Measurements from ENCODE around the gene NRIP1. TPM values are rescaled to one million over a fixed set of nuclear protein-coding genes. Genes with fewer than 3 reads are reported as not detected.

NRIP1 gene
- polyA plus RNA-seq, 1 donor from 2014 or later, result 48.4 TPM

GRCh38 chr21:15090390-15090789, 25.6 kb upstream of the NRIP1 start:
- Histone ChIP-seq H3K4me3 (ENCODE audit: low read length) (no peak overlapping the region), H3K9me2 (ENCODE audit: insufficient read depth, low read length) (no peaks in the 10 kb centered on the region), H3F3A (ENCODE audit: insufficient read depth, low read length, poor library complexity, severe bottlenecking) (no peaks in the 10 kb centered on the region), H3K9ac (ENCODE audit: low read length) (no peak overlapping the region), H3K27ac (ENCODE audit: low read length) (no peak overlapping the region), H3K79me2 (replicated peaks; ENCODE audit: insufficient read depth, low read length) (no peaks in the 10 kb centered on the region), H4K20me1 (ENCODE audit: insufficient read depth) (no peaks in the 10 kb centered on the region), H3K4me2 (ENCODE audit: low read length) (no peak overlapping the region), H2AFZ (ENCODE audit: low read depth, low read length) (no peak overlapping the region), H3K27me3 (ENCODE audit: insufficient read depth, low read depth, low read length) (no peaks in the 10 kb centered on the region), H3K9me3 (ENCODE audit: low read length) (no peaks in the 10 kb centered on the region), H3K36me3 (ENCODE audit: insufficient read depth, low read length) (no peaks in the 10 kb centered on the region)
- TF ChIP-seq POLR2AphosphoS5 (IDR thresholded peaks at IDR 0.05), result no peak
- TF ChIP-seq TAF1 (IDR thresholded peaks at IDR 0.05; ENCODE audit: low read depth), result no peak

- Histone ChIP-seq H3F3A (ENCODE audit: insufficient read depth, low read length, poor library complexity, severe bottlenecking) (no peaks in the 10 kb centered on the region), H2AFZ (ENCODE audit: low read depth, low read length) (no peak overlapping the region), H3K27me3 (ENCODE audit: insufficient read depth, low read depth, low read length) (no peaks in the 10 kb centered on the region), H3K9ac (ENCODE audit: low read length) (no peak overlapping the region), H3K27ac (ENCODE audit: low read length) (no peak overlapping the region), H3K4me3 (ENCODE audit: low read length) (no peak overlapping the region), H4K20me1 (ENCODE audit: insufficient read depth) (no peaks in the 10 kb centered on the region), H3K9me2 (ENCODE audit: insufficient read depth, low read length) (no peaks in the 10 kb centered on the region), H3K4me2 (ENCODE audit: low read length) (no peak overlapping the region), H3K9me3 (ENCODE audit: low read length) (no peaks in the 10 kb centered on the region), H3K79me2 (replicated peaks; ENCODE audit: insufficient read depth, low read length) (no peaks in the 10 kb centered on the region), H3K36me3 (ENCODE audit: insufficient read depth, low read length) (no peaks in the 10 kb centered on the region)
- TF ChIP-seq REST (IDR thresholded peaks at IDR 0.05; ENCODE audit: borderline replicate concordance) (no peak), SMC3 (conservative IDR thresholded peaks at IDR 0.05; ENCODE audit: poor library complexity) (no peak), EP300 (conservative IDR thresholded peaks at IDR 0.05; ENCODE audit: poor library complexity, severe bottlenecking) (no peak), CTCF (IDR thresholded peaks at IDR 0.05; ENCODE audit: poor library complexity, severe bottlenecking) (no peak), TAF1 (IDR thresholded peaks at IDR 0.05; ENCODE audit: low read depth) (no peak), RAD21 (conservative IDR thresholded peaks at IDR 0.05) (no peak), POLR2AphosphoS5 (IDR thresholded peaks at IDR 0.05) (no peak), EZH2 (IDR thresholded peaks at IDR 0.05; ENCODE audit: borderline replicate concordance, insufficient read depth, low read length, poor library complexity, severe bottlenecking) (no peak), MXI1 (conservative IDR thresholded peaks at IDR 0.05; ENCODE audit: poor library complexity, severe bottlenecking) (no peak)
These were observed 23.7 kb upstream of the NRIP1 start for GRCh38 chr21:15088488-15088887.

- H3K9me2 ChIP-seq (ENCODE audit: insufficient read depth, low read length), result no peaks in the 10 kb centered on the region
- TF ChIP-seq CTCF (IDR thresholded peaks at IDR 0.05; ENCODE audit: poor library complexity, severe bottlenecking) (no peak), SMC3 (conservative IDR thresholded peaks at IDR 0.05; ENCODE audit: poor library complexity) (no peak), TAF1 (IDR thresholded peaks at IDR 0.05; ENCODE audit: low read depth) (no peak), POLR2AphosphoS5 (IDR thresholded peaks at IDR 0.05) (no peak), REST (IDR thresholded peaks at IDR 0.05; ENCODE audit: borderline replicate concordance) (no peak), EP300 (conservative IDR thresholded peaks at IDR 0.05; ENCODE audit: poor library complexity, severe bottlenecking) (no peak), MXI1 (conservative IDR thresholded peaks at IDR 0.05; ENCODE audit: poor library complexity, severe bottlenecking) (no peak), EZH2 (IDR thresholded peaks at IDR 0.05; ENCODE audit: borderline replicate concordance, insufficient read depth, low read length, poor library complexity, severe bottlenecking) (no peak), RAD21 (conservative IDR thresholded peaks at IDR 0.05) (no peak)
- H3K27ac ChIP-seq (ENCODE audit: low read length), result no peak overlapping the region
- H2AFZ ChIP-seq (ENCODE audit: low read depth, low read length), result no peak overlapping the region
- no peak overlapping the region for H3K9ac ChIP-seq (ENCODE audit: low read length)
- no peaks in the 10 kb centered on the region for H3K27me3 ChIP-seq (ENCODE audit: insufficient read depth, low read depth, low read length)
- H3K4me2 ChIP-seq (ENCODE audit: low read length), result no peak overlapping the region
- H3K4me3 ChIP-seq (ENCODE audit: low read length), result no peak overlapping the region
- H3K36me3 ChIP-seq (ENCODE audit: insufficient read depth, low read length), result no peaks in the 10 kb centered on the region
- no peaks in the 10 kb centered on the region for H3K79me2 ChIP-seq (replicated peaks; ENCODE audit: insufficient read depth, low read length)
- no peaks in the 10 kb centered on the region for H4K20me1 ChIP-seq (ENCODE audit: insufficient read depth)
- no peaks in the 10 kb centered on the region for H3K9me3 ChIP-seq (ENCODE audit: low read length)
- no peaks in the 10 kb centered on the region for H3F3A ChIP-seq (ENCODE audit: insufficient read depth, low read length, poor library complexity, severe bottlenecking)
These were observed 19.9 kb upstream of the NRIP1 start for GRCh38 chr21:15084668-15085067.

All from neural cell (in vitro differentiated cells).